Measurements from ENCODE around the gene CNTNAP2. TPM values are rescaled to one million over a fixed set of nuclear protein-coding genes. Genes with fewer than 3 reads are reported as not detected.
A peak's percentile ranks its signal among the peaks of the same experiment; 100 is the strongest.

CNTNAP2 gene
- total RNA-seq, 1 experiment from 2014 or later: 64.5 TPM

DNA sequence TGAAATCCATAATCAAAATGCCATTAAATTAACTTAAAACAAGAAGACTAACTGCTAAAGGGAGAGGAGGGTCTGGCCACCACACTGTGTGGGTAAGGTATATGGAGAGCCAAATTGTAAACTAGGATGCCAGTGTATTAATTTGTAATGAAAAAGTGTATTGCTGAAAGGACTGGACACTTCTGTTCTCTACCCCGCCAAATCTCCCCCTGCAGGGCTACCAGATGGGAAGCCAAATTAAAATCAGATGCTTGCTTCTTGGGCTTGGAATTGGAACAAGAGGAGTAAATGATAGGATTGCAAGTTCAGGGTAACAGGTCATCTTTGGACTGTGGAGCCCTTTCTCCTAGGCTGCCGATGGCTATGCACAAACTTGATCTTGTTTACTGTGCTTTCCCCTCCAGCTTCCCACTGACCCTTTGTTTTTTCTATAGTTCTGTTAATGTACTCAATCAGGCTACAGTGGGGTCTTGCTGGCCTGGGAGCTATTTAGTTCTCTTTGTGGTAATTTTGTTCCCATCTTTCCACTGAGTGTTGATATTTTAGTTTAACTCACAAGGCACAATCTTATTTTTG, 1541.9 kb downstream of the CNTNAP2 start:
- H2BK12ac ChIP-seq (ENCODE audit: insufficient read length, low read depth, low read length): no peak overlapping the region
- no peak overlapping the region for H2BK5ac ChIP-seq (ENCODE audit: insufficient read length, low read length)
- no peak overlapping the region for H4K91ac ChIP-seq (ENCODE audit: insufficient read length, low read depth, low read length)
- no peak for DNase-seq
- 0 out of 7 replicates have a peak, but pooled peaks cover 0 to 4% (median 0%) of the 10 kb centered on the region in 3 experiments for H3K36me3 Mint-ChIP-seq (ENCODE audit: insufficient read depth in 1 of 3, low read depth in 3 of 3)
- H3T11ph ChIP-seq (ENCODE audit: low read length): no peak overlapping the region
- H3K14ac ChIP-seq (ENCODE audit: insufficient read depth, low read length): no peak overlapping the region
- H3K9me3 Mint-ChIP-seq: no peaks in the 10 kb centered on the region
- H3K27me3 ChIP-seq (ENCODE audit: insufficient read depth, low read length): no peaks in the 10 kb centered on the region
- no peak overlapping the region for H2AK5ac ChIP-seq (ENCODE audit: insufficient read length, low read length)
- H3K18ac ChIP-seq (ENCODE audit: insufficient read length, low read depth, low read length): no peak overlapping the region
- no CpG with 5 or more reads among the region's 2 CpGs for WGBS (ENCODE audit: extremely low coverage, insufficient read length, low lambda C conversion rate)
- no peak overlapping the region for H3K56ac ChIP-seq (ENCODE audit: insufficient read length, low read depth, low read length)
- no peaks in the 10 kb centered on the region for H3K79me2 ChIP-seq (ENCODE audit: insufficient read depth, low read length)
- no peak overlapping the region for H3K4me2 ChIP-seq (ENCODE audit: insufficient read depth, insufficient read length, low read length)
- H3K4me3 Mint-ChIP-seq: no peak overlapping the region; a peak in 1 of 5 replicates
- H4K5ac ChIP-seq (ENCODE audit: insufficient read length, low read depth, low read length): no peak overlapping the region
- H2BK20ac ChIP-seq (ENCODE audit: low read depth, low read length, poor library complexity, severe bottlenecking): no peak overlapping the region
- no peaks in the 10 kb centered on the region for H4K20me1 ChIP-seq (ENCODE audit: control insufficient read depth, insufficient read depth, insufficient read length)
- H2AFZ ChIP-seq (ENCODE audit: low read length): no peak overlapping the region
- no peak overlapping the region for H3K9ac ChIP-seq (ENCODE audit: extremely low read depth, insufficient read length, low read length)
- TF ChIP-seq, protein P1, sequence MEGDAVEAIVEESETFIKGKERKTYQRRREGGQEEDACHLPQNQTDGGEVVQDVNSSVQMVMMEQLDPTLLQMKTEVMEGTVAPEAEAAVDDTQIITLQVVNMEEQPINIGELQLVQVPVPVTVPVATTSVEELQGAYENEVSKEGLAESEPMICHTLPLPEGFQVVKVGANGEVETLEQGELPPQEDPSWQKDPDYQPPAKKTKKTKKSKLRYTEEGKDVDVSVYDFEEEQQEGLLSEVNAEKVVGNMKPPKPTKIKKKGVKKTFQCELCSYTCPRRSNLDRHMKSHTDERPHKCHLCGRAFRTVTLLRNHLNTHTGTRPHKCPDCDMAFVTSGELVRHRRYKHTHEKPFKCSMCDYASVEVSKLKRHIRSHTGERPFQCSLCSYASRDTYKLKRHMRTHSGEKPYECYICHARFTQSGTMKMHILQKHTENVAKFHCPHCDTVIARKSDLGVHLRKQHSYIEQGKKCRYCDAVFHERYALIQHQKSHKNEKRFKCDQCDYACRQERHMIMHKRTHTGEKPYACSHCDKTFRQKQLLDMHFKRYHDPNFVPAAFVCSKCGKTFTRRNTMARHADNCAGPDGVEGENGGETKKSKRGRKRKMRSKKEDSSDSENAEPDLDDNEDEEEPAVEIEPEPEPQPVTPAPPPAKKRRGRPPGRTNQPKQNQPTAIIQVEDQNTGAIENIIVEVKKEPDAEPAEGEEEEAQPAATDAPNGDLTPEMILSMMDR (conservative IDR thresholded peaks at IDR 0.05): no peak
- H2BK120ac ChIP-seq (ENCODE audit: low read depth, low read length, poor library complexity, severe bottlenecking): no peak overlapping the region
- H3K27ac Mint-ChIP-seq: peak overlapping the region; percentile 3 to 72 (median 68); a peak in 4 of 7 replicates
- no peak overlapping the region for H3K4ac ChIP-seq (ENCODE audit: low read depth, low read length)
- H2BK15ac ChIP-seq (ENCODE audit: low read depth, low read length): no peak overlapping the region
- H3K23me2 ChIP-seq (ENCODE audit: insufficient read length, low read depth, low read length, poor library complexity, severe bottlenecking): no peaks in the 10 kb centered on the region
- no peak overlapping the region for H3K23ac ChIP-seq (ENCODE audit: insufficient read length, low read depth, low read length)
- H3K4me1 ChIP-seq (ENCODE audit: insufficient read depth, low read length): no peaks in the 10 kb centered on the region; the same call in 1 of the 2 replicates
- peaks cover 29 to 33% of the 10 kb centered on the region in 2 experiments for H3K4me1 Mint-ChIP-seq
- H3K9me3 ChIP-seq (ENCODE audit: control insufficient read depth, low read depth, low read length): no peaks in the 10 kb centered on the region
- no peak overlapping the region for H4K8ac ChIP-seq (replicated peaks; ENCODE audit: insufficient read length, low read depth, low read length)
- no peaks in the 10 kb centered on the region for H3K27me3 Mint-ChIP-seq (ENCODE audit: low read depth)
- H3K27ac ChIP-seq (ENCODE audit: insufficient read length, low read depth, low read length): no peak overlapping the region
- H3K79me1 ChIP-seq (ENCODE audit: insufficient read depth, low read depth, low read length, poor library complexity, severe bottlenecking): no peaks in the 10 kb centered on the region
